WTC11 (cell line): ENCODE measurements around the gene CSAG3. TPM values are rescaled to one million over a fixed set of nuclear protein-coding genes. Genes with fewer than 3 reads are reported as not detected.
"Not testable (repeated sequence)": the region's sequence is repeated elsewhere in the genome, so short reads cannot be mapped to it uniquely, and the experiment has no call there.

Source experiments
- ATAC-seq: fragments of 200-7000 bp; cut with Tn5 transposase; 2 replicates; pipeline ENCODE4 v1.10.0; 2021; ENCODE audit warnings: mild to moderate bottlenecking, moderate library complexity
- CTCF ChIA-PET: fragments of 300-600 bp; sonication (Branson Sonifier 250); formaldehyde crosslinking; loops from one replicate; lab custom pipeline; 2021; ENCODE audit warnings: antibody characterized with exemption; lab: Charles Lee
- POLR2A ChIA-PET: fragments of 350-600 bp; sonication (Branson Sonifier 250); formaldehyde crosslinking; loops from one replicate; lab custom pipeline; 2021; ENCODE audit warnings: antibody characterized with exemption; lab: Charles Lee
- DNase-seq: peaks from one replicate; pipeline ENCODE4 v3.0.0; 2021; ENCODE audit warnings: low spot score
- H3K27ac Mint-ChIP-seq: 2 replicates; pipeline ENCODE4 v1.8.0; 2021; ENCODE audit warnings: mixed read lengths
- H3K27me3 Mint-ChIP-seq: 2 replicates; pipeline ENCODE4 v1.8.0; 2021; ENCODE audit warnings: low read depth, mild to moderate bottlenecking, moderate library complexity, mixed read lengths
- H3K36me3 Mint-ChIP-seq: 2 replicates; pipeline ENCODE4 v1.8.0; 2021; ENCODE audit warnings: mixed read lengths
- H3K4me1 Mint-ChIP-seq: 2 replicates; pipeline ENCODE4 v1.8.0; 2022; ENCODE audit warnings: mixed read lengths
- H3K4me3 Mint-ChIP-seq: 2 replicates; pipeline ENCODE4 v1.8.0; 2021; ENCODE audit warnings: mild to moderate bottlenecking, moderate library complexity, mixed read lengths
- H3K9me3 Mint-ChIP-seq: 2 replicates; pipeline ENCODE4 v1.8.0; 2021; ENCODE audit warnings: mixed read lengths
- CBFB ChIP-seq: sonication (generic); formaldehyde crosslinking; IDR thresholded peaks from 2 replicates; pipeline ENCODE4 v1.8.1; 2022; ENCODE audit warnings: mild to moderate bottlenecking, low read depth, missing genetic modification reagents
- CREM ChIP-seq: sonication (generic); formaldehyde crosslinking; IDR thresholded peaks from 2 replicates; pipeline ENCODE4 v1.8.1; 2022; ENCODE audit warnings: mild to moderate bottlenecking, missing genetic modification reagents, moderate library complexity
- KAT7 ChIP-seq: sonication (generic); formaldehyde crosslinking; IDR thresholded peaks from 2 replicates; pipeline ENCODE4 v1.8.1; 2023; ENCODE audit warnings: missing genetic modification reagents, mild to moderate bottlenecking, borderline replicate concordance
- MXD4 ChIP-seq: fragments of 250-450 bp; sonication (Bioruptor Pico); IDR thresholded peaks from 2 replicates; pipeline ENCODE4 v1.8.0; 2021; ENCODE audit warnings: mild to moderate bottlenecking, moderate library complexity, borderline replicate concordance
- NFATC4 ChIP-seq: fragments of 250-450 bp; sonication (Bioruptor Pico); IDR thresholded peaks from 2 replicates; pipeline ENCODE4 v1.9.0; 2021; ENCODE audit warnings: mild to moderate bottlenecking
- NFE2L1 ChIP-seq: sonication (generic); formaldehyde crosslinking; IDR thresholded peaks from 2 replicates; pipeline ENCODE4 v1.8.1; 2023; ENCODE audit warnings: missing genetic modification reagents
- RORB ChIP-seq: fragments of 250-450 bp; sonication (Bioruptor Pico); IDR thresholded peaks from 2 replicates; pipeline ENCODE4 v1.9.0; 2021; ENCODE audit warnings: mild to moderate bottlenecking
- TCF7 ChIP-seq: sonication (generic); formaldehyde crosslinking; IDR thresholded peaks from 2 replicates; pipeline ENCODE4 v1.8.0; 2022; ENCODE audit warnings: mild to moderate bottlenecking, low read depth, missing genetic modification reagents, moderate library complexity
- TEAD1 ChIP-seq: sonication (generic); formaldehyde crosslinking; IDR thresholded peaks from 2 replicates; pipeline ENCODE4 v1.8.0; 2022; ENCODE audit warnings: mild to moderate bottlenecking, missing genetic modification reagents
- ZNF219 ChIP-seq: sonication (generic); formaldehyde crosslinking; IDR thresholded peaks from 2 replicates; pipeline ENCODE4 v1.8.0; 2023; ENCODE audit warnings: missing genetic modification reagents, mild to moderate bottlenecking, borderline replicate concordance
- ZNF232 ChIP-seq: sonication (generic); formaldehyde crosslinking; IDR thresholded peaks from 2 replicates; pipeline ENCODE4 v1.8.0; 2022; ENCODE audit warnings: mild to moderate bottlenecking, missing genetic modification reagents
- total RNA-seq: library from RNA; stranded (reverse); gene quantifications from 3 replicates; pipeline ENCODE4 v1.2.3, GENCODE V29; 2021
- TF ChIP-seq, protein P1 (sequence below): fragments of 250-450 bp; sonication (Bioruptor Pico); IDR thresholded peaks from 2 replicates; pipeline ENCODE4 v1.9.0; 2021; ENCODE audit warnings: mild to moderate bottlenecking, borderline replicate concordance
- TF ChIP-seq, protein P2 (sequence below): sonication (generic); formaldehyde crosslinking; IDR thresholded peaks from 2 replicates; pipeline ENCODE4 v1.8.0; 2023; ENCODE audit warnings: mild to moderate bottlenecking, missing genetic modification reagents
- TF ChIP-seq, protein P3 (sequence below): sonication (generic); formaldehyde crosslinking; IDR thresholded peaks from 2 replicates; pipeline ENCODE4 v1.8.1; 2023; ENCODE audit warnings: mild to moderate bottlenecking, missing genetic modification reagents, borderline replicate concordance
- TF ChIP-seq, protein P4 (sequence below): sonication (generic); formaldehyde crosslinking; conservative IDR thresholded peaks from 2 replicates; pipeline ENCODE4 v1.8.1; 2023; ENCODE audit warnings: mild to moderate bottlenecking, low read depth, missing genetic modification reagents, moderate library complexity
- TF ChIP-seq, protein P5 (sequence below): sonication (generic); formaldehyde crosslinking; IDR thresholded peaks from 2 replicates; pipeline ENCODE4 v1.8.0; 2022; ENCODE audit warnings: mild to moderate bottlenecking, missing genetic modification reagents

Gene CSAG3
- total RNA-seq, 1 experiment from 2014 or later: 14.1 TPM

DNA sequence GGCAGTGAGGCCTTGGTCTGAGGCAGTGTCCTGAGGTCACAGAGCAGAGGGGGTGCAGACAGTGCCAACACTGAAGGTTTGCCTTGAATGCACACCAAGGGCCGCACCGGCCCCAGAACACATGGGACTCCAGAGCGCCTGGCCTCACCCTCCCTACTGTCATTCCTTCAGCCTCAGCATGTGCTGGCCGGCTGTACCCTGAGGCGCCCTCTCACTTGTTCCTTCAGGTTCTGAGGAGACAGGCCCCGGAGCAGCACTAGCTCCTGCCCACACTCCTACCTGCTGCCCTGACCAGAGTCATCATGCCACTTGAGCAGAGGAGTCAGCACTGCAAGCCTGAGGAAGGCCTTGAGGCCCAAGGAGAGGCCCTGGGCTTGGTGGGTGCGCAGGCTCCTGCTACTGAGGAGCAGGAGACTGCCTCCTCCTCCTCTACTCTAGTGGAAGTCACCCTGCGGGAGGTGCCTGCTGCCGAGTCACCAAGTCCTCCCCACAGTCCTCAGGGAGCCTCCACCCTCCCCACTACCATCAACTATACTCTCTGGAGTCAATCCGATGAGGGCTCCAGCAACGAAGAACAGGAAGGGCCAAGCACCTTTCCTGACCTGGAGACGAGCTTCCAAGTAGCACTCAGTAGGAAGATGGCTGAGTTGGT, 23.0 kb upstream of the CSAG3 start:
- TF ChIP-seq TCF7 (CRISPR knock-in tag) (no peak), ZNF219 (CRISPR knock-in tag) (no peak), RORB (CRISPR knock-in tag) (no peak), TEAD1 (no peak), CBFB (no peak), ZNF232 (CRISPR knock-in tag) (no peak), NFATC4 (no peak), NFE2L1 (CRISPR knock-in tag) (no peak), KAT7 (CRISPR knock-in tag) (no peak), CREM (CRISPR knock-in tag) (no peak), MXD4 (CRISPR knock-in tag) (no peak)
- TF ChIP-seq, protein P1, sequence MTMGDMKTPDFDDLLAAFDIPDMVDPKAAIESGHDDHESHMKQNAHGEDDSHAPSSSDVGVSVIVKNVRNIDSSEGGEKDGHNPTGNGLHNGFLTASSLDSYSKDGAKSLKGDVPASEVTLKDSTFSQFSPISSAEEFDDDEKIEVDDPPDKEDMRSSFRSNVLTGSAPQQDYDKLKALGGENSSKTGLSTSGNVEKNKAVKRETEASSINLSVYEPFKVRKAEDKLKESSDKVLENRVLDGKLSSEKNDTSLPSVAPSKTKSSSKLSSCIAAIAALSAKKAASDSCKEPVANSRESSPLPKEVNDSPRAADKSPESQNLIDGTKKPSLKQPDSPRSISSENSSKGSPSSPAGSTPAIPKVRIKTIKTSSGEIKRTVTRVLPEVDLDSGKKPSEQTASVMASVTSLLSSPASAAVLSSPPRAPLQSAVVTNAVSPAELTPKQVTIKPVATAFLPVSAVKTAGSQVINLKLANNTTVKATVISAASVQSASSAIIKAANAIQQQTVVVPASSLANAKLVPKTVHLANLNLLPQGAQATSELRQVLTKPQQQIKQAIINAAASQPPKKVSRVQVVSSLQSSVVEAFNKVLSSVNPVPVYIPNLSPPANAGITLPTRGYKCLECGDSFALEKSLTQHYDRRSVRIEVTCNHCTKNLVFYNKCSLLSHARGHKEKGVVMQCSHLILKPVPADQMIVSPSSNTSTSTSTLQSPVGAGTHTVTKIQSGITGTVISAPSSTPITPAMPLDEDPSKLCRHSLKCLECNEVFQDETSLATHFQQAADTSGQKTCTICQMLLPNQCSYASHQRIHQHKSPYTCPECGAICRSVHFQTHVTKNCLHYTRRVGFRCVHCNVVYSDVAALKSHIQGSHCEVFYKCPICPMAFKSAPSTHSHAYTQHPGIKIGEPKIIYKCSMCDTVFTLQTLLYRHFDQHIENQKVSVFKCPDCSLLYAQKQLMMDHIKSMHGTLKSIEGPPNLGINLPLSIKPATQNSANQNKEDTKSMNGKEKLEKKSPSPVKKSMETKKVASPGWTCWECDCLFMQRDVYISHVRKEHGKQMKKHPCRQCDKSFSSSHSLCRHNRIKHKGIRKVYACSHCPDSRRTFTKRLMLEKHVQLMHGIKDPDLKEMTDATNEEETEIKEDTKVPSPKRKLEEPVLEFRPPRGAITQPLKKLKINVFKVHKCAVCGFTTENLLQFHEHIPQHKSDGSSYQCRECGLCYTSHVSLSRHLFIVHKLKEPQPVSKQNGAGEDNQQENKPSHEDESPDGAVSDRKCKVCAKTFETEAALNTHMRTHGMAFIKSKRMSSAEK (CRISPR knock-in tag): no peak
- TF ChIP-seq, protein P2, sequence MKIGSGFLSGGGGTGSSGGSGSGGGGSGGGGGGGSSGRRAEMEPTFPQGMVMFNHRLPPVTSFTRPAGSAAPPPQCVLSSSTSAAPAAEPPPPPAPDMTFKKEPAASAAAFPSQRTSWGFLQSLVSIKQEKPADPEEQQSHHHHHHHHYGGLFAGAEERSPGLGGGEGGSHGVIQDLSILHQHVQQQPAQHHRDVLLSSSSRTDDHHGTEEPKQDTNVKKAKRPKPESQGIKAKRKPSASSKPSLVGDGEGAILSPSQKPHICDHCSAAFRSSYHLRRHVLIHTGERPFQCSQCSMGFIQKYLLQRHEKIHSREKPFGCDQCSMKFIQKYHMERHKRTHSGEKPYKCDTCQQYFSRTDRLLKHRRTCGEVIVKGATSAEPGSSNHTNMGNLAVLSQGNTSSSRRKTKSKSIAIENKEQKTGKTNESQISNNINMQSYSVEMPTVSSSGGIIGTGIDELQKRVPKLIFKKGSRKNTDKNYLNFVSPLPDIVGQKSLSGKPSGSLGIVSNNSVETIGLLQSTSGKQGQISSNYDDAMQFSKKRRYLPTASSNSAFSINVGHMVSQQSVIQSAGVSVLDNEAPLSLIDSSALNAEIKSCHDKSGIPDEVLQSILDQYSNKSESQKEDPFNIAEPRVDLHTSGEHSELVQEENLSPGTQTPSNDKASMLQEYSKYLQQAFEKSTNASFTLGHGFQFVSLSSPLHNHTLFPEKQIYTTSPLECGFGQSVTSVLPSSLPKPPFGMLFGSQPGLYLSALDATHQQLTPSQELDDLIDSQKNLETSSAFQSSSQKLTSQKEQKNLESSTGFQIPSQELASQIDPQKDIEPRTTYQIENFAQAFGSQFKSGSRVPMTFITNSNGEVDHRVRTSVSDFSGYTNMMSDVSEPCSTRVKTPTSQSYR (CRISPR knock-in tag): no peak
- TF ChIP-seq, protein P3, sequence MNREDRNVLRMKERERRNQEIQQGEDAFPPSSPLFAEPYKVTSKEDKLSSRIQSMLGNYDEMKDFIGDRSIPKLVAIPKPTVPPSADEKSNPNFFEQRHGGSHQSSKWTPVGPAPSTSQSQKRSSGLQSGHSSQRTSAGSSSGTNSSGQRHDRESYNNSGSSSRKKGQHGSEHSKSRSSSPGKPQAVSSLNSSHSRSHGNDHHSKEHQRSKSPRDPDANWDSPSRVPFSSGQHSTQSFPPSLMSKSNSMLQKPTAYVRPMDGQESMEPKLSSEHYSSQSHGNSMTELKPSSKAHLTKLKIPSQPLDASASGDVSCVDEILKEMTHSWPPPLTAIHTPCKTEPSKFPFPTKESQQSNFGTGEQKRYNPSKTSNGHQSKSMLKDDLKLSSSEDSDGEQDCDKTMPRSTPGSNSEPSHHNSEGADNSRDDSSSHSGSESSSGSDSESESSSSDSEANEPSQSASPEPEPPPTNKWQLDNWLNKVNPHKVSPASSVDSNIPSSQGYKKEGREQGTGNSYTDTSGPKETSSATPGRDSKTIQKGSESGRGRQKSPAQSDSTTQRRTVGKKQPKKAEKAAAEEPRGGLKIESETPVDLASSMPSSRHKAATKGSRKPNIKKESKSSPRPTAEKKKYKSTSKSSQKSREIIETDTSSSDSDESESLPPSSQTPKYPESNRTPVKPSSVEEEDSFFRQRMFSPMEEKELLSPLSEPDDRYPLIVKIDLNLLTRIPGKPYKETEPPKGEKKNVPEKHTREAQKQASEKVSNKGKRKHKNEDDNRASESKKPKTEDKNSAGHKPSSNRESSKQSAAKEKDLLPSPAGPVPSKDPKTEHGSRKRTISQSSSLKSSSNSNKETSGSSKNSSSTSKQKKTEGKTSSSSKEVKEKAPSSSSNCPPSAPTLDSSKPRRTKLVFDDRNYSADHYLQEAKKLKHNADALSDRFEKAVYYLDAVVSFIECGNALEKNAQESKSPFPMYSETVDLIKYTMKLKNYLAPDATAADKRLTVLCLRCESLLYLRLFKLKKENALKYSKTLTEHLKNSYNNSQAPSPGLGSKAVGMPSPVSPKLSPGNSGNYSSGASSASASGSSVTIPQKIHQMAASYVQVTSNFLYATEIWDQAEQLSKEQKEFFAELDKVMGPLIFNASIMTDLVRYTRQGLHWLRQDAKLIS: no peak
- TF ChIP-seq, protein P4, sequence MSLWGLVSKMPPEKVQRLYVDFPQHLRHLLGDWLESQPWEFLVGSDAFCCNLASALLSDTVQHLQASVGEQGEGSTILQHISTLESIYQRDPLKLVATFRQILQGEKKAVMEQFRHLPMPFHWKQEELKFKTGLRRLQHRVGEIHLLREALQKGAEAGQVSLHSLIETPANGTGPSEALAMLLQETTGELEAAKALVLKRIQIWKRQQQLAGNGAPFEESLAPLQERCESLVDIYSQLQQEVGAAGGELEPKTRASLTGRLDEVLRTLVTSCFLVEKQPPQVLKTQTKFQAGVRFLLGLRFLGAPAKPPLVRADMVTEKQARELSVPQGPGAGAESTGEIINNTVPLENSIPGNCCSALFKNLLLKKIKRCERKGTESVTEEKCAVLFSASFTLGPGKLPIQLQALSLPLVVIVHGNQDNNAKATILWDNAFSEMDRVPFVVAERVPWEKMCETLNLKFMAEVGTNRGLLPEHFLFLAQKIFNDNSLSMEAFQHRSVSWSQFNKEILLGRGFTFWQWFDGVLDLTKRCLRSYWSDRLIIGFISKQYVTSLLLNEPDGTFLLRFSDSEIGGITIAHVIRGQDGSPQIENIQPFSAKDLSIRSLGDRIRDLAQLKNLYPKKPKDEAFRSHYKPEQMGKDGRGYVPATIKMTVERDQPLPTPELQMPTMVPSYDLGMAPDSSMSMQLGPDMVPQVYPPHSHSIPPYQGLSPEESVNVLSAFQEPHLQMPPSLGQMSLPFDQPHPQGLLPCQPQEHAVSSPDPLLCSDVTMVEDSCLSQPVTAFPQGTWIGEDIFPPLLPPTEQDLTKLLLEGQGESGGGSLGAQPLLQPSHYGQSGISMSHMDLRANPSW (CRISPR knock-in tag): no peak
- TF ChIP-seq, protein P5, sequence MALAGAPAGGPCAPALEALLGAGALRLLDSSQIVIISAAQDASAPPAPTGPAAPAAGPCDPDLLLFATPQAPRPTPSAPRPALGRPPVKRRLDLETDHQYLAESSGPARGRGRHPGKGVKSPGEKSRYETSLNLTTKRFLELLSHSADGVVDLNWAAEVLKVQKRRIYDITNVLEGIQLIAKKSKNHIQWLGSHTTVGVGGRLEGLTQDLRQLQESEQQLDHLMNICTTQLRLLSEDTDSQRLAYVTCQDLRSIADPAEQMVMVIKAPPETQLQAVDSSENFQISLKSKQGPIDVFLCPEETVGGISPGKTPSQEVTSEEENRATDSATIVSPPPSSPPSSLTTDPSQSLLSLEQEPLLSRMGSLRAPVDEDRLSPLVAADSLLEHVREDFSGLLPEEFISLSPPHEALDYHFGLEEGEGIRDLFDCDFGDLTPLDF: no peak
- TF ChIP-seq, all 79 proteins: peak for 0
- CTCF ChIA-PET: interaction anchor here (1.0 kb wide), 1 partner anchor 94 kb away, joined by 3 read pairs; no protein-coding TSS in a partner anchor
- H3K4me1 Mint-ChIP-seq: no peaks in the 10 kb centered on the region
- DNase-seq (no peak), ATAC-seq (no peak)
- no peak overlapping the region for H3K27ac Mint-ChIP-seq
- POLR2A ChIA-PET: no interaction called here
- H3K27me3 Mint-ChIP-seq: peaks cover 22% of the 10 kb centered on the region
- no peaks in the 10 kb centered on the region for H3K36me3 Mint-ChIP-seq
- no peaks in the 10 kb centered on the region for H3K9me3 Mint-ChIP-seq
- no peak overlapping the region for H3K4me3 Mint-ChIP-seq

DNA sequence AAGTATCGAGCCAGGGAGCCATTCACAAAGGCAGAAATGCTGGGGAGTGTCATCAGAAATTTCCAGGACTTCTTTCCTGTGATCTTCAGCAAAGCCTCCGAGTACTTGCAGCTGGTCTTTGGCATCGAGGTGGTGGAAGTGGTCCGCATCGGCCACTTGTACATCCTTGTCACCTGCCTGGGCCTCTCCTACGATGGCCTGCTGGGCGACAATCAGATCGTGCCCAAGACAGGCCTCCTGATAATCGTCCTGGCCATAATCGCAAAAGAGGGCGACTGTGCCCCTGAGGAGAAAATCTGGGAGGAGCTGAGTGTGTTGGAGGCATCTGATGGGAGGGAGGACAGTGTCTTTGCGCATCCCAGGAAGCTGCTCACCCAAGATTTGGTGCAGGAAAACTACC, 22.5 kb upstream of the CSAG3 start:
- POLR2A ChIA-PET, H3K9me3 Mint-ChIP-seq, H3K27ac Mint-ChIP-seq, H3K4me3 Mint-ChIP-seq, DNase-seq, H3K36me3 Mint-ChIP-seq, H3K4me1 Mint-ChIP-seq, ATAC-seq: not testable (repeated sequence)
- peaks cover 20% of the 10 kb centered on the region for H3K27me3 Mint-ChIP-seq
- CTCF ChIA-PET: interaction anchor here (1.0 kb wide), 1 partner anchor 94 kb away, joined by 3 read pairs; no protein-coding TSS in a partner anchor
